Liver (tissue), 3 donors: Measurements from ENCODE around the gene SPN.
"Not testable (repeated sequence)": the region's sequence is repeated elsewhere in the genome, so short reads cannot be mapped to it uniquely, and the experiment has no call there.

Experiments used
- ATF3 ChIP-seq: IDR thresholded peaks from 2 replicates; pipeline ENCODE4 v1.6.1; 2016; ENCODE audit warnings: antibody characterized with exemption
- GABPA ChIP-seq, 2 donors: IDR thresholded peaks in 1 of 2; conservative IDR thresholded peaks in 1 of 2; 2 replicates each; pipeline ENCODE4 v1.6.1; 2016; ENCODE audit warnings: antibody characterized with exemption in 2 of 2, mild to moderate bottlenecking in 1 of 2, moderate library complexity in 1 of 2
- HNF4G ChIP-seq: IDR thresholded peaks from 2 replicates; pipeline ENCODE4 v1.6.1; 2016; ENCODE audit warnings: antibody characterized with exemption
- REST ChIP-seq: IDR thresholded peaks from 2 replicates; pipeline ENCODE4 v1.6.1; 2016; ENCODE audit warnings: antibody characterized with exemption, mild to moderate bottlenecking
- RXRA ChIP-seq, 2 donors: IDR thresholded peaks; 2 replicates each; pipeline ENCODE4 v1.6.1; 2017 to 2018; ENCODE audit warnings: antibody characterized with exemption in 2 of 2, mild to moderate bottlenecking in 1 of 2
- TF ChIP-seq, protein P1 (sequence below): fragments of 150-350 bp; IDR thresholded peaks from 2 replicates; pipeline ENCODE4 v1.5.1; 2017; ENCODE audit warnings: improper control_type of control experiment, low read depth, low read length; ENCODE audit not compliant: missing input control
- TF ChIP-seq, protein P2 (sequence below): IDR thresholded peaks from 2 replicates; pipeline ENCODE4 v1.6.1; 2016; ENCODE audit warnings: antibody characterized with exemption
- donor health status: healthy.
- donor health status: healthy.

GRCh38 chr16:29626778-29627331 lies 36.2 kb upstream of the SPN start:
- TF ChIP-seq, protein P1, sequence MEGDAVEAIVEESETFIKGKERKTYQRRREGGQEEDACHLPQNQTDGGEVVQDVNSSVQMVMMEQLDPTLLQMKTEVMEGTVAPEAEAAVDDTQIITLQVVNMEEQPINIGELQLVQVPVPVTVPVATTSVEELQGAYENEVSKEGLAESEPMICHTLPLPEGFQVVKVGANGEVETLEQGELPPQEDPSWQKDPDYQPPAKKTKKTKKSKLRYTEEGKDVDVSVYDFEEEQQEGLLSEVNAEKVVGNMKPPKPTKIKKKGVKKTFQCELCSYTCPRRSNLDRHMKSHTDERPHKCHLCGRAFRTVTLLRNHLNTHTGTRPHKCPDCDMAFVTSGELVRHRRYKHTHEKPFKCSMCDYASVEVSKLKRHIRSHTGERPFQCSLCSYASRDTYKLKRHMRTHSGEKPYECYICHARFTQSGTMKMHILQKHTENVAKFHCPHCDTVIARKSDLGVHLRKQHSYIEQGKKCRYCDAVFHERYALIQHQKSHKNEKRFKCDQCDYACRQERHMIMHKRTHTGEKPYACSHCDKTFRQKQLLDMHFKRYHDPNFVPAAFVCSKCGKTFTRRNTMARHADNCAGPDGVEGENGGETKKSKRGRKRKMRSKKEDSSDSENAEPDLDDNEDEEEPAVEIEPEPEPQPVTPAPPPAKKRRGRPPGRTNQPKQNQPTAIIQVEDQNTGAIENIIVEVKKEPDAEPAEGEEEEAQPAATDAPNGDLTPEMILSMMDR = not testable (repeated sequence)
- not testable (repeated sequence) for TF ChIP-seq REST; ATF3; HNF4G; RXRA (IDR thresholded peaks at IDR 0.05); GABPA (IDR thresholded peaks at IDR 0.05 in 1 of 2, conservative IDR thresholded peaks at IDR 0.05 in 1 of 2)
- TF ChIP-seq, protein P2, sequence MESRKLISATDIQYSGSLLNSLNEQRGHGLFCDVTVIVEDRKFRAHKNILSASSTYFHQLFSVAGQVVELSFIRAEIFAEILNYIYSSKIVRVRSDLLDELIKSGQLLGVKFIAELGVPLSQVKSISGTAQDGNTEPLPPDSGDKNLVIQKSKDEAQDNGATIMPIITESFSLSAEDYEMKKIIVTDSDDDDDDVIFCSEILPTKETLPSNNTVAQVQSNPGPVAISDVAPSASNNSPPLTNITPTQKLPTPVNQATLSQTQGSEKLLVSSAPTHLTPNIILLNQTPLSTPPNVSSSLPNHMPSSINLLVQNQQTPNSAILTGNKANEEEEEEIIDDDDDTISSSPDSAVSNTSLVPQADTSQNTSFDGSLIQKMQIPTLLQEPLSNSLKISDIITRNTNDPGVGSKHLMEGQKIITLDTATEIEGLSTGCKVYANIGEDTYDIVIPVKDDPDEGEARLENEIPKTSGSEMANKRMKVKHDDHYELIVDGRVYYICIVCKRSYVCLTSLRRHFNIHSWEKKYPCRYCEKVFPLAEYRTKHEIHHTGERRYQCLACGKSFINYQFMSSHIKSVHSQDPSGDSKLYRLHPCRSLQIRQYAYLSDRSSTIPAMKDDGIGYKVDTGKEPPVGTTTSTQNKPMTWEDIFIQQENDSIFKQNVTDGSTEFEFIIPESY = not testable (repeated sequence)
